Epithelial cell of esophagus (primary cell): ENCODE results near the gene VOPP1.

Experiments
- DNase-seq: peaks from one replicate; pipeline ENCODE4 v3.0.0; 2010; ENCODE audit warnings: low read depth
- H3K4me3 ChIP-seq: 2 replicates; pipeline ENCODE4 v1.5.1; 2011; ENCODE audit warnings: mild to moderate bottlenecking, low read length, control low read depth
- TF ChIP-seq, protein P1 (sequence below): IDR thresholded peaks from 2 replicates; pipeline ENCODE4 v1.5.1; 2011; ENCODE audit warnings: low read depth, mild to moderate bottlenecking, low read length, control low read depth, inconsistent platforms; ENCODE audit not compliant: insufficient read depth; ENCODE audit errors: missing control alignments

The VOPP1 gene

GRCh38 chr7:55449992-55450535 lies 122.2 kb downstream of the VOPP1 start:
- TF ChIP-seq, protein P1, sequence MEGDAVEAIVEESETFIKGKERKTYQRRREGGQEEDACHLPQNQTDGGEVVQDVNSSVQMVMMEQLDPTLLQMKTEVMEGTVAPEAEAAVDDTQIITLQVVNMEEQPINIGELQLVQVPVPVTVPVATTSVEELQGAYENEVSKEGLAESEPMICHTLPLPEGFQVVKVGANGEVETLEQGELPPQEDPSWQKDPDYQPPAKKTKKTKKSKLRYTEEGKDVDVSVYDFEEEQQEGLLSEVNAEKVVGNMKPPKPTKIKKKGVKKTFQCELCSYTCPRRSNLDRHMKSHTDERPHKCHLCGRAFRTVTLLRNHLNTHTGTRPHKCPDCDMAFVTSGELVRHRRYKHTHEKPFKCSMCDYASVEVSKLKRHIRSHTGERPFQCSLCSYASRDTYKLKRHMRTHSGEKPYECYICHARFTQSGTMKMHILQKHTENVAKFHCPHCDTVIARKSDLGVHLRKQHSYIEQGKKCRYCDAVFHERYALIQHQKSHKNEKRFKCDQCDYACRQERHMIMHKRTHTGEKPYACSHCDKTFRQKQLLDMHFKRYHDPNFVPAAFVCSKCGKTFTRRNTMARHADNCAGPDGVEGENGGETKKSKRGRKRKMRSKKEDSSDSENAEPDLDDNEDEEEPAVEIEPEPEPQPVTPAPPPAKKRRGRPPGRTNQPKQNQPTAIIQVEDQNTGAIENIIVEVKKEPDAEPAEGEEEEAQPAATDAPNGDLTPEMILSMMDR, result no peak
- DNase-seq, result no peak

DNA sequence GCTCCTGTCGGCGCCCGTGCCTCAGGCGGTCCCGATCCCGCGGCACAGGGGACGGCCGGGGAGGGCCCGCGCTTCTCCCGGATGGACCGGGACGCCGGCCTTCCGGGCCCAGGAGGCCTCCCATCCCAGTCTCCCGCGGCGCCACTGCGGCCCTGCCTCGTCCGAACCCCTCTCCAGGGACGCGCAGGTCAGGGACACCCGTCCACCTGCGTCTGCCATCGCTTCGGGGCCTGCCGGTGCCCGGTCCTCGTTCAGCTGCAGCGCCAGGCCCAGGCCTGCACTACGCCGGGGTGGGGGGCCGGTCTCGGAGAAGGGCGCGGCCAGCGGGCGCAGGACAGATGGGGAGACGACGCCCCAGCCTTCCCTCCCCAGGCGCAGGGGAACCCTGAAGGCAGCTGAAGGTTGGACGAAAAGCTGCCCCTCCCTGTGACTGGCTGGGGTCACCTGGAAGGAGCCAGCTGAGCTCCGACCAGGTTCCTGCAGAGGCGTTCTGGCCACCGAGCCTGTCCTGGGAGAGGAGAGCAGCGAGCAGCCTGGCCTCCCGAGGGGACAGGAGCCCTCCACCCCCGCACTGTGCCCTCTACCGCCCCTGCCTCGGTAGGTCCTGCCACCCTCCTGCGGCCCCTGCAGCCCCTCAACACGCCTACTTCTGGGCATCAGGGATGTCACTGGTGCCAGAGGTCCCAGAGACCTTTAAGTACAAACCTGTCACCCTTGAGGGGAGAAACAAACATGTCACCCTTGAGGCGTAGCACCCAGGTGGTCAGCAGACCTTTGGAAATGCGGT lies 122.9 kb downstream of the VOPP1 start:
- no peak for DNase-seq
- H3K4me3 ChIP-seq, result no peak overlapping the region
- TF ChIP-seq, protein P1, result no peak

More at GRCh38 chr7:55449992-55450535, 122.2 kb downstream of the VOPP1 start:
- no peak overlapping the region for H3K4me3 ChIP-seq

DNA sequence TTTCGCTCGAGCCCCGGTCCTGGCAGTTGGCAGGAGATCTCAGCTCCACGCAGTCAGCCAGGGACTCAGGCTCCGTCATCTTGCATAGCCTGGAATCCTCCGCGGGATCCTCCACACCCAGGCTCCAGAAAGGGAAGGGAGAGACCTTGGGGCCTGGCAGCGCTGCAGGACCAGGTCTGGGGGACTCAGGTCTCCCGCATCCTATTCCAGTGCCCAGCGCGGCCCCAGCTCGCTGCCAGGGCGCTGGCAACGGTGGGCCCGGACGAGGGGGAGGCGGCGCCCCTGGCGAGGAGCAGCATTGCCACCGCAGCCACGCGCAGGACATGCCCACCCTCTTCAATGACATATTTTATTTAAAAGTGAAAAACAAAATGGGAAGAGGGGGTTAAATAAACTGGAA lies 123.8 kb downstream of the VOPP1 start:
- no peak for DNase-seq
- TF ChIP-seq, protein P1, result no peak
- H3K4me3 ChIP-seq, result no peak overlapping the region

- TF ChIP-seq, protein P1, result no peak
- no peak overlapping the region for H3K4me3 ChIP-seq
- DNase-seq, result no peak
Observed at GRCh38 chr7:55444786-55445185, 127.5 kb downstream of the VOPP1 start.

- no peak overlapping the region for H3K4me3 ChIP-seq
- TF ChIP-seq, protein P1, result no peak
- DNase-seq, result no peak
Observed at GRCh38 chr7:55441774-55442522, 130.4 kb downstream of the VOPP1 start.

- H3K4me3 ChIP-seq, result no peak overlapping the region
- no peak for DNase-seq
- TF ChIP-seq, protein P1, result no peak
Observed at GRCh38 chr7:55441002-55441401, 131.3 kb downstream of the VOPP1 start.
